ENCODE results near the gene COL6A1. TPM values are rescaled to one million over a fixed set of nuclear protein-coding genes. Genes with fewer than 3 reads are reported as not detected.
A peak's percentile ranks its signal among the peaks of the same experiment; 100 is the strongest.

Gene COL6A1
- 538 and 819 TPM in 2 replicates for total RNA-seq

- no peak for TF ChIP-seq CTCF (IDR thresholded peaks at IDR 0.05; ENCODE audit: insufficient read depth, low read depth, low read length)
- DNase-seq (ENCODE audit: low read depth): peak; percentile 90
- H3K4me3 ChIP-seq (ENCODE audit: low read depth, low read length): peak within 1 kb of the TSS; percentile 99
Observed at GRCh38 chr21:45981151-45982091, at the start of gene COL6A1. TSS of gene COL6A1 (plus strand) at chr21:45981770. CDS start at chr21:45981851, 81 bp downstream.

GRCh38 chr21:45932922-45933502 lies 48.6 kb upstream of the COL6A1 start:
- no peak overlapping the region for H3K4me3 ChIP-seq (ENCODE audit: low read depth, low read length)
- DNase-seq (ENCODE audit: low read depth): no peak
- no peak for TF ChIP-seq CTCF (IDR thresholded peaks at IDR 0.05; ENCODE audit: insufficient read depth, low read depth, low read length)

GRCh38 chr21:45934085-45934484 lies 47.5 kb upstream of the COL6A1 start:
- no peak for TF ChIP-seq CTCF (IDR thresholded peaks at IDR 0.05; ENCODE audit: insufficient read depth, low read depth, low read length)
- no peak overlapping the region for H3K4me3 ChIP-seq (ENCODE audit: low read depth, low read length)
- no peak for DNase-seq (ENCODE audit: low read depth)

GRCh38 chr21:45934554-45934953 lies 47.0 kb upstream of the COL6A1 start:
- no peak for DNase-seq (ENCODE audit: low read depth)
- H3K4me3 ChIP-seq (ENCODE audit: low read depth, low read length): no peak overlapping the region
- TF ChIP-seq CTCF (IDR thresholded peaks at IDR 0.05; ENCODE audit: insufficient read depth, low read depth, low read length): no peak

- peak; percentile 18 for DNase-seq (ENCODE audit: low read depth)
- no peak for TF ChIP-seq CTCF (IDR thresholded peaks at IDR 0.05; ENCODE audit: insufficient read depth, low read depth, low read length)
- H3K4me3 ChIP-seq (ENCODE audit: low read depth, low read length): no peak overlapping the region
Observed at GRCh38 chr21:45935628-45936027, 45.9 kb upstream of the COL6A1 start.

- DNase-seq (ENCODE audit: low read depth): no peak
- no peak overlapping the region for H3K4me3 ChIP-seq (ENCODE audit: low read depth, low read length)
- TF ChIP-seq CTCF (IDR thresholded peaks at IDR 0.05; ENCODE audit: insufficient read depth, low read depth, low read length): no peak
Observed at GRCh38 chr21:45937721-45938452, 43.7 kb upstream of the COL6A1 start.

All from fibroblast of villous mesenchyme (primary cell).